Natural killer cell treated with Interleukin-12 subunit alpha and Interleukin-12 subunit beta and Interleukin-15 and Interleukin-18, amount 100 ng/mL, for 72 hours (primary cell): Measurements from ENCODE around the gene BIRC6. TPM values are rescaled to one million over a fixed set of nuclear protein-coding genes. Genes with fewer than 3 reads are reported as not detected.
"Not testable (repeated sequence)": the region's sequence is repeated elsewhere in the genome, so short reads cannot be mapped to it uniquely, and the experiment has no call there.

ENCODE experiments used
- ATAC-seq, 2 donors: fragments of 150-1000 bp; cut with Tn5 transposase in 1 of 2; sonication (Bioruptor Pico), chemical (Tn5 transposase) in 1 of 2; 2 replicates each; pipeline ENCODE4 v1.10.0; 2021
- DNase-seq: peaks from one replicate; pipeline ENCODE4 v3.0.0; 2022; ENCODE audit warnings: low spot score
- H3K27ac Mint-ChIP-seq, 2 donors: 1 replicate in 1 of 2; 2 replicates in 1 of 2; pipeline ENCODE4 v1.8.0; 2022; ENCODE audit warnings: mixed read lengths in 2 of 2, mild to moderate bottlenecking in 1 of 2, moderate library complexity in 1 of 2
- H3K27me3 Mint-ChIP-seq, 2 donors: 1 replicate in 1 of 2; 2 replicates in 1 of 2; pipeline ENCODE4 v1.8.0; 2022; ENCODE audit warnings: mixed read lengths in 2 of 2
- H3K36me3 Mint-ChIP-seq: one replicate; pipeline ENCODE4 v1.8.0; 2022; ENCODE audit warnings: mixed read lengths
- H3K4me1 Mint-ChIP-seq, 2 donors: 1 replicate in 1 of 2; 2 replicates in 1 of 2; pipeline ENCODE4 v1.8.0; 2022; ENCODE audit warnings: low read depth in 2 of 2, mixed read lengths in 2 of 2, mild to moderate bottlenecking in 1 of 2
- H3K4me3 Mint-ChIP-seq: one replicate; pipeline ENCODE4 v1.8.0; 2022; ENCODE audit warnings: mixed read lengths
- H3K9me3 Mint-ChIP-seq: 2 replicates; pipeline ENCODE4 v1.8.0; 2022; ENCODE audit warnings: mixed read lengths
- total RNA-seq, 2 donors: library from RNA; stranded (reverse); gene quantifications; one replicate each; pipeline ENCODE4 v1.2.3, GENCODE V29; 2022

The BIRC6 gene, protein sequence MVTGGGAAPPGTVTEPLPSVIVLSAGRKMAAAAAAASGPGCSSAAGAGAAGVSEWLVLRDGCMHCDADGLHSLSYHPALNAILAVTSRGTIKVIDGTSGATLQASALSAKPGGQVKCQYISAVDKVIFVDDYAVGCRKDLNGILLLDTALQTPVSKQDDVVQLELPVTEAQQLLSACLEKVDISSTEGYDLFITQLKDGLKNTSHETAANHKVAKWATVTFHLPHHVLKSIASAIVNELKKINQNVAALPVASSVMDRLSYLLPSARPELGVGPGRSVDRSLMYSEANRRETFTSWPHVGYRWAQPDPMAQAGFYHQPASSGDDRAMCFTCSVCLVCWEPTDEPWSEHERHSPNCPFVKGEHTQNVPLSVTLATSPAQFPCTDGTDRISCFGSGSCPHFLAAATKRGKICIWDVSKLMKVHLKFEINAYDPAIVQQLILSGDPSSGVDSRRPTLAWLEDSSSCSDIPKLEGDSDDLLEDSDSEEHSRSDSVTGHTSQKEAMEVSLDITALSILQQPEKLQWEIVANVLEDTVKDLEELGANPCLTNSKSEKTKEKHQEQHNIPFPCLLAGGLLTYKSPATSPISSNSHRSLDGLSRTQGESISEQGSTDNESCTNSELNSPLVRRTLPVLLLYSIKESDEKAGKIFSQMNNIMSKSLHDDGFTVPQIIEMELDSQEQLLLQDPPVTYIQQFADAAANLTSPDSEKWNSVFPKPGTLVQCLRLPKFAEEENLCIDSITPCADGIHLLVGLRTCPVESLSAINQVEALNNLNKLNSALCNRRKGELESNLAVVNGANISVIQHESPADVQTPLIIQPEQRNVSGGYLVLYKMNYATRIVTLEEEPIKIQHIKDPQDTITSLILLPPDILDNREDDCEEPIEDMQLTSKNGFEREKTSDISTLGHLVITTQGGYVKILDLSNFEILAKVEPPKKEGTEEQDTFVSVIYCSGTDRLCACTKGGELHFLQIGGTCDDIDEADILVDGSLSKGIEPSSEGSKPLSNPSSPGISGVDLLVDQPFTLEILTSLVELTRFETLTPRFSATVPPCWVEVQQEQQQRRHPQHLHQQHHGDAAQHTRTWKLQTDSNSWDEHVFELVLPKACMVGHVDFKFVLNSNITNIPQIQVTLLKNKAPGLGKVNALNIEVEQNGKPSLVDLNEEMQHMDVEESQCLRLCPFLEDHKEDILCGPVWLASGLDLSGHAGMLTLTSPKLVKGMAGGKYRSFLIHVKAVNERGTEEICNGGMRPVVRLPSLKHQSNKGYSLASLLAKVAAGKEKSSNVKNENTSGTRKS (N-terminal part only)
- total RNA-seq = 100 to 1,000 TPM; 142 to 191 TPM

DNA sequence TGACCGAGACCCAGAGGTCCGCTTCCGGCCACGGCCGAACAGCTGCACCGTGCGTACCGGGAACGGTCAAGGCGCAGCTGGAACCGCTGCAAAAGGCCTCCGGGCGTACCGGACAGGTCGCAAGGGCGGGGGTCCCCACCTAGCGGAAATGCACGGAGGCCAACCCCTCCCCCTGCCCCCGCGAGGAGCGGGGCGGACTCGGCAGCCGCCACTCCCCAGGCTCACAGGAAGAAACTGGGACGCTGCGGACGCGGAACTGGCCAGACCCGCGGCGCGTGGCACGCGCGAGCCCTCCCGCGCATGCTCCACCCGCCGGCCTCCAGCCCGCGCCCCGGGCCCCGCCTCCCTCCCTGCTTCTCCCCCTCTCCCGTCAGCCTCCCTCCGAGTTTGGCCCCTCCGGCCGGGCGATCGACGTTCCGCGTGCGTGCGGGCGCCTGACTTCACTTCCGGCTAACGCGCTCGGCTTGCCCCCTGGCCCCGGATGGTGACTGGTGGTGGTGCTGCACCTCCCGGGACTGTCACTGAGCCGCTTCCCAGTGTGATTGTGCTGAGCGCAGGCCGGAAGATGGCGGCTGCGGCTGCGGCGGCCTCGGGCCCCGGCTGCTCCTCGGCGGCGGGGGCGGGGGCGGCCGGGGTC, at the start of gene BIRC6:
TSS of gene BIRC6 (plus strand) at position 343 of the 637 bp plus-strand sequence. CDS start at position 482, 139 bp downstream.
- peak within 1 kb of the TSS; percentile 84 for H3K27ac Mint-ChIP-seq
- ATAC-seq (peak; percentile 95 to 97), DNase-seq (peak; percentile 100)
- peaks cover 27 to 39% of the 10 kb centered on the region in 2 donors for H3K4me1 Mint-ChIP-seq
- H3K4me3 Mint-ChIP-seq = peak within 1 kb of the TSS; percentile 92
- H3K9me3 Mint-ChIP-seq = no peaks in the 10 kb centered on the region
- peaks cover 18% of the 10 kb centered on the region for H3K36me3 Mint-ChIP-seq
- no peaks in the 10 kb centered on the region for H3K27me3 Mint-ChIP-seq

DNA sequence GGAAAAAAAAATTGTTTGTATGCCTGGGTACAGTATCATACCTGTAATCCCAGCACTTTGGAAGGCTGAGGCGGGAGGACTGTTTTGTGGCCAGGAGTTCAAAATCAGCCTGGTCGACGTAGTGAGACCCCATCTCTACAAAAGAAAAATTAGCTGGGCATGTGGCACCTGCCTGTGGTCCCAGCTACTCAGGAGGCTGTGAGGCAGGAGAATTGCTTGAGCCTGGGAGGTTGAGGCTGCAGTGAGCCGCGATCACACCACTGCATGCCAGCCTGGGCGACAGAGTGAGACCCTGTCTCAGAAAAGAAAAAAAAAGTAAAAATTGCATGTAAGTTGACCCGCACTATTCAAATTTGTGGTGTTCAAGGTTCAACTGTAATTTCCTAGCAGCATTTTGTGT, 46.2 kb upstream of the BIRC6 start:
- no peaks in the 10 kb centered on the region for H3K9me3 Mint-ChIP-seq
- H3K27ac Mint-ChIP-seq = no peak overlapping the region
- H3K4me1 Mint-ChIP-seq = no peaks in the 10 kb centered on the region
- H3K36me3 Mint-ChIP-seq = no peaks in the 10 kb centered on the region
- H3K27me3 Mint-ChIP-seq = no peaks in the 10 kb centered on the region
- ATAC-seq (no peak), DNase-seq (no peak)
- no peak overlapping the region for H3K4me3 Mint-ChIP-seq

DNA sequence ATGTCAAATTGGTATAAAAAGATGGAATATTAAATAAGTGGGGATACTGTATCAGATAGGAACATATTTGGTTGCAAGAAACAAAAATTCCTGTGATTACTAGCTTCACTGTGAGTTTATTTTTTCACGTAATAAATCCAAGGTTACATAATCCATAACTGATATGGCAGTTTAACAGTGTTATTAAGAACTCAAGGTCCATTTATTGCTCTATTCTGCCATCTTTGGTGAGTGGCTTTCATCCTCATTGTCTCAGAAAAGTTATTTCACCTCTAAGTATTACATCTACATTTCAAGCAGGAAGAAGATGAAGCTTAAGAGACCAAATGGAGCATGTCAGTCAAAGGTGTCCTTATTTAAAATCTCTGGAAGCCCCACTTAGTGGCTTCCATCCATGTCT, 41.9 kb upstream of the BIRC6 start:
- no peak for ATAC-seq
- no peaks in the 10 kb centered on the region for H3K27me3 Mint-ChIP-seq
- no peaks in the 10 kb centered on the region for H3K4me1 Mint-ChIP-seq
- H3K27ac Mint-ChIP-seq = no peak overlapping the region
- H3K4me3 Mint-ChIP-seq = no peak overlapping the region
- DNase-seq = no peak
- no peaks in the 10 kb centered on the region for H3K36me3 Mint-ChIP-seq
- no peaks in the 10 kb centered on the region for H3K9me3 Mint-ChIP-seq

DNA sequence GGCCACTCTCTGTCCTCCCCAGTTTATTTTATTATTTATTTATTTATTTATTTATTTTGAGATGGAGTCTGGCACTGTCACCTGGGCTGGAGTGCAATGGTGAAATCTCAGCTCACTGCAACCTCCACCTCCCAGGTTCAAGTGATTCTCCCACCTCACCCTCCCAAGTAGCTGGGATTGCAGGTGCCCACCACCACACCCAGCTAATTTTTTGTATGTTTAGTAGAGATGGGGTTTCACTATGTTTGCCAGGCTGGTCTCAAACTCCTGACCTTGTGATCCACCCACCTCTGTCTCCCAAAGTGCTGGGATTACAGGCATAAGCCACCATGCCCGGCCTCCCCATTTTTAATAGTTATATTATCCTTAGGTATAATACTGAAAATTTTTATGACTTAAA, 28.1 kb upstream of the BIRC6 start:
- H3K27me3 Mint-ChIP-seq, H3K4me1 Mint-ChIP-seq, H3K9me3 Mint-ChIP-seq, H3K27ac Mint-ChIP-seq, DNase-seq, H3K4me3 Mint-ChIP-seq, H3K36me3 Mint-ChIP-seq, ATAC-seq: not testable (repeated sequence)

DNA sequence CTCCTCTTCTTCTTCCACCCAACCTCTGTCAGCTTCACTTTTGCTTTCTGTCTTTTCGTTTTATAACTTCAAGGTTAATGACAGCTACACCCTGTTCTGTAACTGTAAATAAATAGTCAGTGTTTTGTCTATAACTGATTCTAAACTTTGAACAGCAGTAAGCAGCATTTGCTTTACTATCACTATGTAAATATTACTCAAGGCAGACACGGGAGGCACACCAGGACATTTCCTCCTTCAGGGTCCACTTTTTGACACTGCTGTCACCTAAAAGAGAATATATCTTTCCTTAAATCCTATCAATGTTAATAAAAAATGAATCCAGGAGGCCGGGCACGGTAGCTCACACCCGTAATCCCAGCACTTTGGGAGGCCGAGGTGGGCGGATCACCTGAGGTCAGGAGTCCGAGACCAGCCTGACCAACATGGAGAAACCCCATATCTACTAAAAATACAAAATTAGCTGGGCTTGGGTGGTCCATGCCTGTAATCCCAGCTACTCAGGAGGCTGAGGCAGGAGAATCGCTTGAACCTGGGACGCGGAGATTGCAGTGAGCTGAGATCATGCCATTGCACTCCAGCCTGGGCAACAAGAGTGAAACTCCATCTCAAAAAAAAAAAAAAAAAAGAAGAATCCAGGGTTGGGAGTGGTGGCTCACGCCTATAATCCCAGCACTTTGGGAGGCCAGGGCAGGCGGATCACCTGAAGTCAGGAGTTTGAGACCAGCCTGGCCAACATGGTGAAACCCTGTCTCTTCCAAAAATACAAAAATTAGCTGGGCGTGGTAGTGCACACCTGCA, 27.4 kb upstream of the BIRC6 start:
- H3K4me1 Mint-ChIP-seq, H3K27me3 Mint-ChIP-seq, H3K27ac Mint-ChIP-seq, DNase-seq, H3K4me3 Mint-ChIP-seq, H3K9me3 Mint-ChIP-seq, H3K36me3 Mint-ChIP-seq, ATAC-seq: not testable (repeated sequence)

DNA sequence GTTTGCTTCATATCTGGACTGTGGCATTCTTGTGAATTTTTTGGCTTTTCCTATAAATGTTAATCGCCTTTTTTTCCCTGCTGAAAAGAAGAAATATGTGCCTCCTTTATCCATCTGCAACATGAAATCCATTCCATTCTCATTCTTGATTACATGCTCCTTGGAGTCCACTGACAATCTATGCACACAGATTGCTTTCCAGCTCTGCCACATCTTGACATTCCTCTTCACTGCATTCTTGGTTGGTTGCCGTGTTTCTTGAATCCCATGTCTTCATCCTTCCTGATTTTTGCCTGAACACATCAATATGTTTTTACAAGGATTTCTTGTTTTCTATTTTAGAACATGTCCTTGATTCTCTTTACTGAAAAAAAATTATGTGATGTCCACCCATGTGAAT, 26.7 kb upstream of the BIRC6 start:
- Mint-ChIP-seq H3K27ac (no peak overlapping the region), H3K4me1 (peaks cover 0 to 2% of the 10 kb centered on the region in 2 donors), H3K36me3 (no peaks in the 10 kb centered on the region), H3K9me3 (no peaks in the 10 kb centered on the region), H3K4me3 (no peak overlapping the region), H3K27me3 (no peaks in the 10 kb centered on the region)
- no peak for ATAC-seq
- DNase-seq = no peak

DNA sequence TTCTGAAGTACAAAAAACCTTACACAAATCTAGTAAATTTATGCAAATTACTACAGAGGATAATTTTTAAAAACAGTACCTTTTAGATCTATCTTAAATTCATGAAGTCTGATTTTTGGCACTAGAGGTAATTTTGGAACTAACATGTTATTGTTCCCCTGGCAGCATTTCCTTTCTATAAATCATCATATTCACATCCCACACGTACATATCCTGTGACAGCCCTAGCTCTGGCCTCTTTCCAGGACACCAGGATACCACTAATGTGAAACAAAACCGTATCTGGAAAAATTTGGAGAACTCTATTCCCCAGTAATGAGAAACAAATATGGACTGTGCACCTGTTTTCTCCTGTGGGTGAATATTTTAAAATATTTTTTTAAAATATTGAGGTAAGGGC, 14.0 kb upstream of the BIRC6 start:
- no peak overlapping the region for H3K4me3 Mint-ChIP-seq
- H3K36me3 Mint-ChIP-seq = no peaks in the 10 kb centered on the region
- no peaks in the 10 kb centered on the region for H3K4me1 Mint-ChIP-seq
- H3K27me3 Mint-ChIP-seq = no peaks in the 10 kb centered on the region
- ATAC-seq (no peak), DNase-seq (no peak)
- H3K9me3 Mint-ChIP-seq = no peaks in the 10 kb centered on the region
- no peak overlapping the region for H3K27ac Mint-ChIP-seq

DNA sequence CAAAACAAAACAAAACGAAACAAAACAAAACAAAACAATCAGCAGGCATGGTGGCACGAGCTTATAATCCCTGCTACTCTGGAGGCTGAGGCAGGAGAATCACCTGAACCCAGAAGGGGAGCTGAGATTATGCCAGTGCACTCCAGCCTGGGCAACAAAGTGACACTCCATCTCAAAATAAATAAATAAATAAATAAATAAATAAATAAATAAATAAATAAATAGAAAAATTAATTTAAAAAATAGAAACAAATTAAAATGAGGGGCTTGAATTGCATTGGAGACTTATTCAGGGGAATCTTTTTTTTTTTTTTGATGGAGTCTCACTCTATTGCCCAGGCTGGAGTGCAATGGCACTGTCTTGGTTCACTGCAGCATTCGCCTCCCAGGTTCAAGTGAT, 6.0 kb upstream of the BIRC6 start:
- not testable (repeated sequence) for H3K36me3 Mint-ChIP-seq, H3K4me1 Mint-ChIP-seq, H3K27ac Mint-ChIP-seq, DNase-seq, H3K4me3 Mint-ChIP-seq, ATAC-seq, H3K9me3 Mint-ChIP-seq, H3K27me3 Mint-ChIP-seq

DNA sequence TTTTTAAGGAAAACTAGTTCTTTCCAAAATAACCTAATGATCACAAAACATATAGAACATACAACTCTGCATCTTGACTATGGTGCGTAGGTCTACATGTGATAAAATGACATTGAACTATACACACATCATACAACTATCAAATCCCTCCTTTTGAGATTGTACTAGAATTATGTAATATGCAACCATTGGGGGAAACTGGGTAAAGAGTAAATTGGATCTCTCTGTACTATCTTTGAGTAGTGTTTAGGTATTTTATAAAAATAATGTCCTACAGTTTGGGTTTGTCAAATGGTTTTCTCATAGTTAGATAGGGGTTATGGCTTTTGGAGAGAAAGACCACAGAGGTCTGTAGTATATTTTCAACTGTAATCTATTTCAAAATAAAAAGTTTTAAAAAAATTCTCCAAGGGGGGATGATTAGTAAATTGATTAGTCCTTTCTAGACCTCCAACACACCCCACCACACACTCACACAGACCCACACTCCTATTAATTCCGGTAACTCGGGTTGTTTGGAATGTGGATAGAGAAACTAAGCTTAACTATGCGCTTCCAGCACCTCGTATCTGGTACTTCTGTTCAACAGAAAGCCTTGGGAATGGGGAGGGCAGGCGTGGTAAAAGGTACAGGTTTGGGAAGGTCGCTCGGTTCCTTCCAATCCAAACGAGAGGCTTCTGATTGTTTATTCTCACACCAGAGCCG, 695 bp upstream of the BIRC6 start:
- Mint-ChIP-seq H3K27ac (peak overlapping the region; percentile 84), H3K4me1 (peaks cover 21 to 33% of the 10 kb centered on the region in 2 donors), H3K36me3 (peaks cover 13% of the 10 kb centered on the region), H3K27me3 (no peaks in the 10 kb centered on the region), H3K9me3 (no peaks in the 10 kb centered on the region), H3K4me3 (peak overlapping the region; percentile 92)
- no peak for DNase-seq
- no peak for ATAC-seq

DNA sequence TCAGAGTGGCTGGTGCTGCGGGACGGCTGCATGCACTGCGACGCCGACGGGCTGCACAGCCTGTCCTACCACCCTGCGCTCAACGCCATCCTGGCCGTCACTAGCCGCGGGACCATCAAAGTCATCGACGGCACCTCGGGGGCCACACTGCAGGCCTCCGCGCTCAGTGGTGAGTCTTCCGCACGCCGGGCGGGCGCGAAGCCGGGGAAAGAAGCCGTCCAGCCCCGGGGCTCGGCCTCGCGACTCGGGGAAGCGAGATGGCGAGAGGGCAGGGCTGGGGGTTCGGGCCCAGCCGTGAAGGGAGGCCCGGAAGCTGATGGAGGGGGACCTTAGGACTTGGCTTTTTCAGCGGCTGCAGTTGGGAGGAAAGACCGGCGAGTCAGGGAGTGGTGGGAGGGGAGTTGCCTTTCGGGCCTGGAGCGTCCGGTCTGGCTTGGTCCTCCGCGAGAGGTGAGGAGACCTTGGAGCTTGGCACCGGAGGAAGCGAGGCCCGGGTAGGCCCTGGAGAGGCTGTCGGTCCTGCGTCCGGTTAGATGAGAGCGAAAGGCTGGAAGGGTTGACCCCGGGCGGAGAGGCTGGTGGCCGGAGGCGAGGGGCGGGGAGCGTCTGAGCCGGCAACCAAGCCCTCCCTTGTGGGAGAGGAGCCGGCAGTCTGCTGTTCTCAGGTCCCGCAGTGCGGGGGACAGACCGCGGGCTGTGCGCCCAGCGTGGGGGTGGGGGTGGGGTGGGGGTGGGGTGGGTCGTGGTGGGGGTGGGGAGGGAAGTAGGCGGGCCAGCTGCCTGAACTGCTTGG, 691 bp downstream of the BIRC6 start:
- Mint-ChIP-seq H3K36me3 (peaks cover 20% of the 10 kb centered on the region), H3K4me1 (peaks cover 31 to 44% of the 10 kb centered on the region in 2 donors), H3K9me3 (no peaks in the 10 kb centered on the region), H3K4me3 (peak overlapping the region; percentile 92), H3K27ac (peak overlapping the region; percentile 84), H3K27me3 (no peaks in the 10 kb centered on the region)
- DNase-seq (peak; percentile 73), ATAC-seq (peak; percentile 3 to 28)

DNA sequence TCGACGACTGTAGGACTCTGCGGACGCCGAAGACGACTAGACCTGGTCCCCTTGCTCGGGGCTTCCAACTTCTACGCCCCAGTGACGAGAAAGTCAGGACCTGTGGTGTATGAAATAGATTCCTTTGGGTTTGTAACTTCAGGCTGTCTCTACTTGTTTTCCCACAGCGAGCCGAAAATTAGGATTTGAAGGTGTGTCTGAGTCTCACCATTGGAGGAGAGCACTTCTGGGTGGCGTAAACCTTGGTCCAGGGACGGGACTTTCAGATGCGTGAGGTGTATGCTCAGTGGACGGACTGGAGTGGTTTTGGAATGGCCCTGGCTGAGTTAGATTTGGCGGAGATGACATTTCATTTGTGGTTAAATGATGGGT, 1.3 kb downstream of the BIRC6 start:
- H3K4me3 Mint-ChIP-seq = peak overlapping the region; percentile 92
- H3K27ac Mint-ChIP-seq = peak overlapping the region; percentile 84
- peaks cover 31 to 44% of the 10 kb centered on the region in 2 donors for H3K4me1 Mint-ChIP-seq
- ATAC-seq (no peak), DNase-seq (no peak)
- no peaks in the 10 kb centered on the region for H3K9me3 Mint-ChIP-seq
- H3K27me3 Mint-ChIP-seq = no peaks in the 10 kb centered on the region
- H3K36me3 Mint-ChIP-seq = peaks cover 20% of the 10 kb centered on the region
